Measurements from ENCODE around the gene C19orf53. TPM values are rescaled to one million over a fixed set of nuclear protein-coding genes. Genes with fewer than 3 reads are reported as not detected.

Gene C19orf53
- total RNA-seq, 1 donor from 2014 or later = 68.3 TPM

- DNase-seq = peak; percentile 99
- no peaks in the 10 kb centered on the region for H3K36me3 Mint-ChIP-seq (ENCODE audit: unreplicated experiment)
- H3K9me3 Mint-ChIP-seq (ENCODE audit: unreplicated experiment) = no peaks in the 10 kb centered on the region
- no peak for TF ChIP-seq CTCF (IDR thresholded peaks at IDR 0.05; ENCODE audit: partially characterized antibody, unreplicated experiment)
- H3K4me1 Mint-ChIP-seq (ENCODE audit: low read depth, unreplicated experiment) = peaks cover 5% of the 10 kb centered on the region
- H3K27ac Mint-ChIP-seq (ENCODE audit: unreplicated experiment) = peak overlapping the region; percentile 87
- no peaks in the 10 kb centered on the region for H3K27me3 Mint-ChIP-seq (ENCODE audit: unreplicated experiment)
- H3K4me3 Mint-ChIP-seq (ENCODE audit: unreplicated experiment) = peak overlapping the region; percentile 86
Observed at GRCh38 chr19:13731147-13731964, 42.9 kb upstream of the C19orf53 start.

GRCh38 chr19:13732337-13732736, 41.9 kb upstream of the C19orf53 start:
- Mint-ChIP-seq H3K4me3 (ENCODE audit: unreplicated experiment) (peak overlapping the region; percentile 86), H3K36me3 (ENCODE audit: unreplicated experiment) (no peaks in the 10 kb centered on the region), H3K4me1 (ENCODE audit: low read depth, unreplicated experiment) (peaks cover 5% of the 10 kb centered on the region), H3K9me3 (ENCODE audit: unreplicated experiment) (peaks cover 1% of the 10 kb centered on the region), H3K27me3 (ENCODE audit: unreplicated experiment) (no peaks in the 10 kb centered on the region), H3K27ac (ENCODE audit: unreplicated experiment) (no peak overlapping the region)
- no peak for TF ChIP-seq CTCF (IDR thresholded peaks at IDR 0.05; ENCODE audit: partially characterized antibody, unreplicated experiment)
- DNase-seq = no peak

- H3K9me3 Mint-ChIP-seq (ENCODE audit: unreplicated experiment) = peaks cover 1% of the 10 kb centered on the region
- H3K4me1 Mint-ChIP-seq (ENCODE audit: low read depth, unreplicated experiment) = peaks cover 5% of the 10 kb centered on the region
- no peak overlapping the region for H3K4me3 Mint-ChIP-seq (ENCODE audit: unreplicated experiment)
- TF ChIP-seq CTCF (IDR thresholded peaks at IDR 0.05; ENCODE audit: partially characterized antibody, unreplicated experiment) = no peak
- no peak overlapping the region for H3K27ac Mint-ChIP-seq (ENCODE audit: unreplicated experiment)
- no peaks in the 10 kb centered on the region for H3K36me3 Mint-ChIP-seq (ENCODE audit: unreplicated experiment)
- no peak for DNase-seq
- no peaks in the 10 kb centered on the region for H3K27me3 Mint-ChIP-seq (ENCODE audit: unreplicated experiment)
Observed at GRCh38 chr19:13734751-13735150, 39.5 kb upstream of the C19orf53 start.

- H3K27me3 Mint-ChIP-seq (ENCODE audit: unreplicated experiment) = peaks cover 2% of the 10 kb centered on the region
- H3K4me3 Mint-ChIP-seq (ENCODE audit: unreplicated experiment) = no peak overlapping the region
- no peak overlapping the region for H3K27ac Mint-ChIP-seq (ENCODE audit: unreplicated experiment)
Observed at GRCh38 chr19:13738073-13738472, 36.2 kb upstream of the C19orf53 start.

More at GRCh38 chr19:13738073-13738472, 36.2 kb upstream of the C19orf53 start:
- Mint-ChIP-seq H3K9me3 (ENCODE audit: unreplicated experiment) (peaks cover 1% of the 10 kb centered on the region), H3K36me3 (ENCODE audit: unreplicated experiment) (peaks cover 7% of the 10 kb centered on the region), H3K4me1 (ENCODE audit: low read depth, unreplicated experiment) (no peaks in the 10 kb centered on the region)
- no peak for TF ChIP-seq CTCF (IDR thresholded peaks at IDR 0.05; ENCODE audit: partially characterized antibody, unreplicated experiment)
- DNase-seq = no peak
